PC-3 (cell line): ENCODE data around the gene OSMR. TPM values are rescaled to one million over a fixed set of nuclear protein-coding genes. Genes with fewer than 3 reads are reported as not detected.

Experiments used
- ATAC-seq: fragments of 200-7000 bp; cut with Tn5 transposase; 2 replicates; pipeline ENCODE4 v1.9.1; 2020; ENCODE audit warnings: mild to moderate bottlenecking, moderate library complexity
- BruUV-seq: library from RNA; stranded (reverse); fragments of 400-500 nt; replicated peaks from 2 replicates; lab custom pipeline; 2021; lab: Mats Ljungman, UMichigan
- CTCF ChIA-PET: fragments of 300-600 bp; sonication (Branson Sonifier 250); formaldehyde crosslinking; loops from one replicate; lab custom pipeline; 2022; ENCODE audit warnings: antibody characterized with exemption; lab: Charles Lee
- POLR2A ChIA-PET: fragments of 300-600 bp; sonication (Branson Sonifier 250); formaldehyde crosslinking; loops from one replicate; lab custom pipeline; 2022; ENCODE audit warnings: antibody characterized with exemption; ENCODE audit not compliant: unreplicated experiment; lab: Charles Lee
- DNase-seq: peaks from one replicate; pipeline ENCODE4 v3.0.0-alpha.2; 2015
- H2AFZ ChIP-seq: fragments of 300-600 bp; sonication (generic); 2 replicates; pipeline ENCODE4 v1.6.0; 2016; ENCODE audit warnings: antibody characterized with exemption, low read length
- H3F3A ChIP-seq: fragments of 300-600 bp; sonication (generic); one replicate; pipeline ENCODE4 v1.6.0; 2017; ENCODE audit warnings: antibody characterized with exemption, low read length, control low read depth, mild to moderate bottlenecking; ENCODE audit not compliant: unreplicated experiment
- H3K27ac ChIP-seq: fragments of 300-600 bp; sonication (generic); 2 replicates; pipeline ENCODE4 v1.5.1; 2016; ENCODE audit warnings: mild to moderate bottlenecking, low read length
- H3K27me3 ChIP-seq: fragments of 300-600 bp; sonication (generic); 2 replicates; pipeline ENCODE4 v1.6.1; 2016; ENCODE audit warnings: low read length, mixed read lengths
- H3K36me3 ChIP-seq: fragments of 300-600 bp; sonication (generic); 2 replicates; pipeline ENCODE4 v1.6.1; 2016; ENCODE audit warnings: low read depth, mixed run types, low read length, mixed read lengths
- H3K4me1 ChIP-seq: fragments of 300-600 bp; sonication (generic); 2 replicates; pipeline ENCODE4 v1.5.1; 2016; ENCODE audit warnings: low read length; ENCODE audit not compliant: insufficient read depth
- H3K4me2 ChIP-seq: fragments of 300-600 bp; sonication (generic); 2 replicates; pipeline ENCODE4 v1.6.0; 2016; ENCODE audit warnings: low read length
- H3K4me3 ChIP-seq: fragments of 300-600 bp; sonication (generic); 2 replicates; pipeline ENCODE4 v1.5.1; 2016; ENCODE audit warnings: mild to moderate bottlenecking, low read length, mixed read lengths
- H3K79me2 ChIP-seq: fragments of 300-600 bp; sonication (generic); 2 replicates; pipeline ENCODE4 v1.6.1; 2017; ENCODE audit warnings: low read length, mixed read lengths
- H3K9ac ChIP-seq: fragments of 300-600 bp; sonication (generic); 2 replicates; pipeline ENCODE4 v1.6.0; 2016; ENCODE audit warnings: mild to moderate bottlenecking, low read length
- H3K9me2 ChIP-seq: fragments of 300-600 bp; sonication (generic); replicated peaks from 2 replicates; pipeline ENCODE4 v1.6.1; 2016; ENCODE audit warnings: mixed run types, low read length, mixed read lengths
- H3K9me3 ChIP-seq: fragments of 300-600 bp; sonication (generic); 2 replicates; pipeline ENCODE4 v1.6.1; 2016; ENCODE audit warnings: low read length, mixed read lengths
- H4K20me1 ChIP-seq: fragments of 300-600 bp; sonication (generic); 2 replicates; pipeline ENCODE4 v1.6.1; 2016; ENCODE audit warnings: low read length, mixed read lengths
- EZH2 ChIP-seq: fragments of 300-600 bp; sonication (generic); IDR thresholded peaks from one replicate; pipeline ENCODE4 v1.6.1; 2017; ENCODE audit warnings: antibody characterized with exemption, mild to moderate bottlenecking, low read length; ENCODE audit not compliant: unreplicated experiment
- EZH2phosphoT487 ChIP-seq: fragments of 300-600 bp; sonication (generic); IDR thresholded peaks from 2 replicates; pipeline ENCODE4 v1.6.1; 2018; ENCODE audit warnings: mild to moderate bottlenecking, antibody characterized with exemption, low read length, borderline replicate concordance
- intact Hi-C: fragments of 100-400 bp; cut with micrococcal nuclease; formaldehyde crosslinking; loops from 2 replicates; pipeline ENCODE4 v1.9.0; 2023
- total RNA-seq: library from RNA; depleted of rRNA; stranded (reverse); fragments of >200 nt; gene quantifications from 2 replicates; pipeline ENCODE4 v1.2.3, GENCODE V29; 2014
- TF ChIP-seq, protein P1 (sequence below): fragments of 300-600 bp; sonication (generic); conservative IDR thresholded peaks from 2 replicates; pipeline ENCODE4 v1.5.1; 2017; ENCODE audit warnings: antibody characterized with exemption, low read depth, mild to moderate bottlenecking, low read length

OSMR gene
- total RNA-seq, 1 experiment from 2014 or later, result 13.7 TPM

DNA sequence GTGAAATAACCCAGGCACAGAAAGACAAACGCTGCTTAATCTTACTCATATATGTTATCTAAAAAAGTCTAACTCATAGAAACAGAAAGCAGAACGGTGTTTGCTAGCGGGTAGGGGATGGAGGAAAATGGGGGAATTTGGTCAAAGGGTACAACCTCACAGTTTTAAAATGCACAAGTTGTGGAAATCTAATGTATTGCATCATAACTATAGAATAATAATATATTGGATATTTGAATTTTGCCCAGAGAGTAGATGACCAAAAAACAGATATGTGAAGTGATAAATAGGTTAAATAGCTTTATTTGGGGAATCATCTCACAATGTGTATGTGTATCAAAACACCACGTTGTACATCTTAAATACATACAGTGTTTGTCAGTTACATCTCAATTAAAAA is 22.3 kb upstream of the OSMR start:
- Histone ChIP-seq H3K4me2 (no peak overlapping the region), H3K9ac (no peak overlapping the region), H3K27ac (no peak overlapping the region), H3K36me3 (0 out of 2 replicates have a peak, but pooled peaks cover 7% of the 10 kb centered on the region), H3K79me2 (no peaks in the 10 kb centered on the region), H3K27me3 (no peaks in the 10 kb centered on the region), H3F3A (no peaks in the 10 kb centered on the region), H3K9me2 (no peaks in the 10 kb centered on the region), H3K4me3 (no peak overlapping the region), H3K4me1 (peaks cover 24% of the 10 kb centered on the region), H3K9me3 (peaks cover 6% of the 10 kb centered on the region; the same call in 1 of the 2 replicates), H4K20me1 (no peaks in the 10 kb centered on the region), H2AFZ (no peak overlapping the region)
- CTCF ChIA-PET, result no interaction called here
- DNase-seq, result no peak
- POLR2A ChIA-PET, result no interaction called here
- TF ChIP-seq, protein P1, sequence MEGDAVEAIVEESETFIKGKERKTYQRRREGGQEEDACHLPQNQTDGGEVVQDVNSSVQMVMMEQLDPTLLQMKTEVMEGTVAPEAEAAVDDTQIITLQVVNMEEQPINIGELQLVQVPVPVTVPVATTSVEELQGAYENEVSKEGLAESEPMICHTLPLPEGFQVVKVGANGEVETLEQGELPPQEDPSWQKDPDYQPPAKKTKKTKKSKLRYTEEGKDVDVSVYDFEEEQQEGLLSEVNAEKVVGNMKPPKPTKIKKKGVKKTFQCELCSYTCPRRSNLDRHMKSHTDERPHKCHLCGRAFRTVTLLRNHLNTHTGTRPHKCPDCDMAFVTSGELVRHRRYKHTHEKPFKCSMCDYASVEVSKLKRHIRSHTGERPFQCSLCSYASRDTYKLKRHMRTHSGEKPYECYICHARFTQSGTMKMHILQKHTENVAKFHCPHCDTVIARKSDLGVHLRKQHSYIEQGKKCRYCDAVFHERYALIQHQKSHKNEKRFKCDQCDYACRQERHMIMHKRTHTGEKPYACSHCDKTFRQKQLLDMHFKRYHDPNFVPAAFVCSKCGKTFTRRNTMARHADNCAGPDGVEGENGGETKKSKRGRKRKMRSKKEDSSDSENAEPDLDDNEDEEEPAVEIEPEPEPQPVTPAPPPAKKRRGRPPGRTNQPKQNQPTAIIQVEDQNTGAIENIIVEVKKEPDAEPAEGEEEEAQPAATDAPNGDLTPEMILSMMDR, result no peak
- no peak for TF ChIP-seq EZH2
- TF ChIP-seq EZH2phosphoT487, result no peak
- BruUV-seq, result no TSS peak
- intact Hi-C loops, result no loop called here
- ATAC-seq, result no peak

DNA sequence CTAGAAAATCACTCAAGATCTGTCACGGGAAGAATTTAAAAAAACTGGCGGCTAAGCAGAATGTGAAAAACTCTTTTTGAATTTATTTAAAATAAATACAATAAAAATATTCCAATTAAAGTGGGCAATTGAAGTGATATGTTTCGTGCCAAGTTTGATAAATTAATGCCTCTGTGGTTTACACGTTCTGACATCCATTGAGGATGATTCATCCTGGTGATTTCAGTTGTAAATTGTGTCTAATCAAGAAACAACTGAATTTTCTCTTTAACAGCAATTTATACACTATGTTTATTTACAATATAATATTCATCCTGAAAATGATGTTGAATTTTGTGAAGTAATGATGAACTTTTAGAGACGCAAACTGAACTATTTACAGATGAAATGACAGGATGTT is 21.0 kb upstream of the OSMR start:
- TF ChIP-seq EZH2phosphoT487 (no peak), EZH2 (no peak)
- TF ChIP-seq, protein P1, result no peak
- BruUV-seq, result no TSS peak
- ATAC-seq (no peak), DNase-seq (no peak)
- no peak overlapping the region for H3K4me3 ChIP-seq
- H3K36me3 ChIP-seq, result 0 out of 2 replicates have a peak, but pooled peaks cover 7% of the 10 kb centered on the region
- ChIA-PET CTCF (no interaction called here), POLR2A (no interaction called here)
- no peaks in the 10 kb centered on the region for H3K79me2 ChIP-seq
- intact Hi-C loops, result no loop called here
- H3K4me2 ChIP-seq, result no peak overlapping the region
- no peaks in the 10 kb centered on the region for H3K9me2 ChIP-seq
- peaks cover 26% of the 10 kb centered on the region for H3K4me1 ChIP-seq
- H3K27me3 ChIP-seq, result no peaks in the 10 kb centered on the region
- H3F3A ChIP-seq, result no peaks in the 10 kb centered on the region
- H2AFZ ChIP-seq, result no peak overlapping the region
- no peak overlapping the region for H3K27ac ChIP-seq
- H3K9me3 ChIP-seq, result peaks cover 6% of the 10 kb centered on the region; the same call in 1 of the 2 replicates
- 0 out of 2 replicates have a peak, but pooled peaks cover under 1% of the 10 kb centered on the region for H4K20me1 ChIP-seq
- no peak overlapping the region for H3K9ac ChIP-seq

DNA sequence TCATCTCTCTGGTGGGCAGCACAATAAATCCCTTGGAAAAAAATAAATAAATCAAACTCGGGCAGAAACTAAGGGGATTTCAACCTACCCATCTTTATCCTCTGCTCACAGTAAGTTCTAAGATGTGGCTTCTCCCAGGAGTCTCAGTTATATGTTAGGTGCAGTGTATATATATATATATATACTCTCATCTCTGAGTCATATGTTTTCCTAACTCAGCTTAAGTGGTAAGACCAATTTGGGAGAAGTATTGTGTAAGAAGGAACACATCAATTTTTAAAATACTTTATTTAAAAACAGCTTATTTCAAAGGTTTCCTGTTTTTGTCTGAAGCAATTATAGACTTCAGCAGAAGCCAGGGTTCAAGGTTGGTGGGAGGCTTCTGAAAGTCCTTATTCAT is 20.3 kb upstream of the OSMR start:
- TF ChIP-seq, protein P1, result no peak
- TF ChIP-seq EZH2, result no peak
- no peak for TF ChIP-seq EZH2phosphoT487
- Histone ChIP-seq H3K27me3 (no peaks in the 10 kb centered on the region), H3K79me2 (no peaks in the 10 kb centered on the region), H3F3A (no peaks in the 10 kb centered on the region), H3K4me2 (peak overlapping the region; percentile 29; the same call in 1 of the 2 replicates), H3K36me3 (0 out of 2 replicates have a peak, but pooled peaks cover 7% of the 10 kb centered on the region), H3K4me1 (peaks cover 33% of the 10 kb centered on the region), H3K9me3 (peaks cover 6% of the 10 kb centered on the region; the same call in 1 of the 2 replicates), H2AFZ (no peak overlapping the region), H3K9ac (no peak overlapping the region), H3K4me3 (no peak overlapping the region), H3K27ac (no peak overlapping the region), H4K20me1 (0 out of 2 replicates have a peak, but pooled peaks cover 4% of the 10 kb centered on the region), H3K9me2 (no peaks in the 10 kb centered on the region)
- ATAC-seq, result peak; percentile 37; the same call in 1 of the 2 replicates
- CTCF ChIA-PET, result interaction anchor here (0.6 kb wide), 1 partner anchor 16 kb away, joined by 3 read pairs; no protein-coding TSS in a partner anchor
- peak; percentile 49 for DNase-seq
- BruUV-seq, result no TSS peak
- intact Hi-C loops, result no loop called here
- POLR2A ChIA-PET, result interaction anchor here (0.6 to 0.7 kb wide), 2 partner anchors 20 to 370 kb away, joined by 4 to 6 read pairs; partner anchors contain the start of gene OSMR
